Measurements from ENCODE around the gene HTR6. TPM values are rescaled to one million over a fixed set of nuclear protein-coding genes. Genes with fewer than 3 reads are reported as not detected.

HTR6 gene
- total RNA-seq, 1 donor from 2014 or later = not detected

DNA sequence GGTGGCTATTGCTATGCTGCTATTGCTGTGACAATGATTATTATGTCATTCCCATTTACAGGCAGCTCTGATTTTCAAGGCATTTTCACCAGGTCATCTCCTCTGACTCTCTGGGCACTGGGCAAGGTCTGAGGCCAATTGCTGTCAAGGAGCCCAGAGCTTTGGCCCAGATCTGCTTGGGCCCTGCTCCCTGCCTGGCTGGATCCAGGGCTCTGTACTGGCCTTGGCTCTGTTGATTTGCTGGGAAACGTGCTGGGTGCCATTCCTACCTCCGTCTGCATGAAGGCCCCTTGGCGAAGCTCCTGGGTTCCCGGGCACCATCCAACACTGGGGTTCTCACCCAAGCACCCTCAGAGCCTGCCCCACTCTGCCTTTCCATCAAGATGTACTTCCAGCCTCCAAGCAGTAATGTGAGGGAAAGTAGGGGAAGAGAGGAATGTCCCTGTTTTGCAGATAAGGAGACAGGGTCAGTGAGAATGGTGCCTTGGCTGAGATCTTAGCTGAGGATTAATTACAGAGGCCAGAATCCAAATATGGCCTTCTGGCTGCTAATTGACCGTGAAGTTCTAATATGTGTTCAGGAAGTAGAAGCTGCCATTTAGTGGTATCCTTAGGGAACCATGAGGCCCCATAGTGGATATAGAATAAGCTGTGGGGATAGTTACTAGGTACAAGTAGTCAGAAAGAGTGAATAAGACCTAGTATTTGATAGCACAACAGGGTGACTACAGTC lies 63.9 kb downstream of the HTR6 start:
- no peak for DNase-seq (ENCODE audit: low read depth, low spot score)
- Mint-ChIP-seq H3K4me3 (no peak overlapping the region), H3K27me3 (ENCODE audit: low read depth) (peaks cover 2% of the 10 kb centered on the region), H3K36me3 (ENCODE audit: low read depth) (no peaks in the 10 kb centered on the region), H3K27ac (ENCODE audit: unreplicated experiment) (no peak overlapping the region), H3K9me3 (no peaks in the 10 kb centered on the region), H3K4me1 (peaks cover 4% of the 10 kb centered on the region)
- no peak for TF ChIP-seq CTCF (conservative IDR thresholded peaks at IDR 0.05)

- no peak for TF ChIP-seq CTCF (conservative IDR thresholded peaks at IDR 0.05)
- Mint-ChIP-seq H3K36me3 (ENCODE audit: low read depth) (no peaks in the 10 kb centered on the region), H3K4me1 (no peaks in the 10 kb centered on the region), H3K9me3 (no peaks in the 10 kb centered on the region), H3K4me3 (no peak overlapping the region), H3K27ac (ENCODE audit: unreplicated experiment) (no peak overlapping the region), H3K27me3 (ENCODE audit: low read depth) (peaks cover 2% of the 10 kb centered on the region)
- DNase-seq (ENCODE audit: low read depth, low spot score) = no peak
Measured at GRCh38 chr1:19730232-19730631, 65.6 kb downstream of the HTR6 start.

Other genes starting within 250 kb of the HTR6 start
- 256 and 257 TPM in 2 replicates for gene CAPZB, start 179.3 kb upstream of the HTR6 start, total RNA-seq
- 7.0 and 7.8 TPM in 2 replicates for gene NBL1, start 20.6 kb upstream of the HTR6 start, total RNA-seq
- 0.75 and 1.0 TPM in 2 replicates for gene TMCO4, start 135.0 kb downstream of the HTR6 start, total RNA-seq
- not detected in 2 replicates for gene RNF186, start 150.4 kb downstream of the HTR6 start, total RNA-seq
- 23.3 and 23.5 TPM in 2 replicates for gene OTUD3, start 217.5 kb downstream of the HTR6 start, total RNA-seq